Gastrocnemius medialis (tissue), 4 donors: ENCODE measurements around the gene TERT. TPM values are rescaled to one million over a fixed set of nuclear protein-coding genes. Genes with fewer than 3 reads are reported as not detected.
"Not testable (repeated sequence)": the region's sequence is repeated elsewhere in the genome, so short reads cannot be mapped to it uniquely, and the experiment has no call there.

Experiments used
- ATAC-seq, 2 donors: fragments of 150-250 bp; one replicate each; pipeline ENCODE4 v1.9.1; 2016
- DNase-seq, 2 donors: peaks; one replicate each; pipeline ENCODE4 v3.0.0-alpha.2; 2019
- H3K27ac ChIP-seq, 4 donors: fragments of 200-600 bp; sonication (generic); 1 replicate in 1 of 4; 2 replicates in 3 of 4; pipeline ENCODE4 v1.5.1; 2016 to 2018; ENCODE audit warnings: mild to moderate bottlenecking in 2 of 4, moderate library complexity in 1 of 4
- H3K27me3 ChIP-seq, 3 donors: fragments of 200-600 bp; sonication (generic) in 2 of 3; 1 replicate in 1 of 3; 2 replicates in 2 of 3; pipeline versions ENCODE4 v1.5.1 to v1.6.0; 2016 to 2019; ENCODE audit warnings: mild to moderate bottlenecking in 1 of 3, moderate library complexity in 1 of 3
- H3K36me3 ChIP-seq, 2 donors: fragments of 200-600 bp; sonication (generic) in 1 of 2; one replicate each; pipeline ENCODE4 v1.5.1; 2017 to 2018
- H3K4me1 ChIP-seq, 2 donors: fragments of 200-600 bp; sonication (generic) in 1 of 2; one replicate each; pipeline ENCODE4 v1.5.1; 2016 to 2017; ENCODE audit warnings: mild to moderate bottlenecking in 2 of 2
- H3K4me3 ChIP-seq, 4 donors: fragments of 200-600 bp; sonication (generic) in 3 of 4; 1 replicate in 1 of 4; 2 replicates in 3 of 4; pipeline ENCODE4 v1.5.1; 2016 to 2019; ENCODE audit warnings: mild to moderate bottlenecking in 2 of 4
- H3K9me3 ChIP-seq, 3 donors: fragments of 200-600 bp; sonication (generic) in 2 of 3; 1 replicate in 1 of 3; 2 replicates in 2 of 3; pipeline ENCODE4 v1.5.1; 2016 to 2019
- CTCF ChIP-seq, 5 experiments: fragments of 450-650 bp in 3 of 5; fragments of 200-600 bp in 2 of 5; sonication (generic) in 2 of 5; IDR thresholded peaks in 4 of 5; conservative IDR thresholded peaks in 1 of 5; 1 replicate in 4 of 5; 2 replicates in 1 of 5; pipeline ENCODE4 v1.5.1; 2016 to 2019; ENCODE audit warnings: antibody characterized with exemption in 5 of 5, mild to moderate bottlenecking in 3 of 5, moderate library complexity in 3 of 5
- POLR2A ChIP-seq, 2 donors: fragments of 450-650 bp; IDR thresholded peaks; one replicate each; pipeline ENCODE4 v1.6.1; 2017; ENCODE audit warnings: antibody characterized with exemption in 2 of 2, mild to moderate bottlenecking in 2 of 2, moderate library complexity in 2 of 2
- in situ Hi-C, 4 donors: fragments of 200-750 bp; cut with MboI; loops; one replicate each; pipeline versions ENCODE4 v1.15.0 to v1.8.0; 2017; ENCODE audit warnings: low sequenced_read_pairs in 4 of 4
- intact Hi-C: fragments of 100-400 bp; cut with DNase I; formaldehyde crosslinking; loops from one replicate; pipeline ENCODE4 v1.15.1; 2023; ENCODE audit warnings: low total_unique reads
- total RNA-seq, 4 donors: library from RNA; depleted of rRNA; stranded (reverse); fragments of >200 nt; gene quantifications; one replicate each; pipeline versions ENCODE4 v1.1.0 to v1.2.3, GENCODE V29; 2016

Gene TERT
- total RNA-seq, 4 donors from 2014 or later = not detected

DNA sequence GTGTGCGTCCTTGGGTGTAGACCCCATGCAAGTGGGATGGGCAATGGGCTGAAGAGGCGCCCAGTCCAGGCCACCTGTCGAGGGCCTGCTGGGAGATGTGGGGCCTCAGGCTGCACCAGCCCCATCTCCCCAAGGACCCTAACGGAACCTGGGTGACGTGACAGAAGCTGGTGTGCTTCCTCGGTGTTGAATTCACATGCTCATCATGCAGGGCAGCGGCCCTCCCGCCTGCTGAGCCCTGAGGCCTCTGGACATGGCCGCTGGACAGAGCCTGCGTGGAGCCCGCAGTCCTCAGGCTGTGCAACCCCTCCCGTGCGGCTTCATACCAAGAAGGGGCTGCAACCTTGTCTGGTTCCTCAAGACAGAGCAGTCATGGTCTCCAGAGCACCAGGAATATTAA lies 26.8 kb downstream of the TERT start:
- H3K27ac ChIP-seq = no peak overlapping the region
- intact Hi-C loops (no loop called here), in situ Hi-C loops (no loop called here)
- no peaks in the 10 kb centered on the region for H3K9me3 ChIP-seq
- H3K27me3 ChIP-seq = no peaks in the 10 kb centered on the region
- no peaks in the 10 kb centered on the region for H3K4me1 ChIP-seq
- DNase-seq (no peak), ATAC-seq (no peak)
- no peaks in the 10 kb centered on the region for H3K36me3 ChIP-seq
- no peak overlapping the region for H3K4me3 ChIP-seq
- no peak for TF ChIP-seq POLR2A (IDR thresholded peaks at IDR 0.05)
- TF ChIP-seq CTCF (IDR thresholded peaks at IDR 0.05 in 4 of 5, conservative IDR thresholded peaks at IDR 0.05 in 1 of 5) = no peak

DNA sequence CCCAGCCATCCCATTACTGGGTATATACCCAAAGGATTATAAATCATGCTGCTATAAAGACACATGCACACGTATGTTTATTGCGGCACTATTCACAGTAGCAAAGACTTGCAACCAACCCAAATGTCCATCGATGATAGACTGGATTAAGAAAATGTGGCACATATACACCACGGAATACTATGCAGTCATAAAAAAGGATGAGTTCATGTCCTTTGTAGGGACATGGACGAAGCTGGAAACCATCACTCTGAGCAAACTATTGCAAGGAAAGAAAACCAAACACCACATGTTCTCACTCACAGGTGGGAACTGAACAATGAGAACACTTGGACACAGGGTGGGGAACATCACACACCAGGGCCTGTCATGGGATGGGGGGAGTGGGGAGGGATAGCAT lies 27.4 kb downstream of the TERT start:
- H3K36me3 ChIP-seq, intact Hi-C loops, H3K9me3 ChIP-seq, H3K27ac ChIP-seq, H3K4me1 ChIP-seq, ATAC-seq, H3K27me3 ChIP-seq, H3K4me3 ChIP-seq, in situ Hi-C loops, DNase-seq: not testable (repeated sequence)

GRCh38 chr5:1266791-1267190 lies 28.1 kb downstream of the TERT start:
- H3K4me3 ChIP-seq = no peak overlapping the region
- H3K27ac ChIP-seq = no peak overlapping the region
- H3K36me3 ChIP-seq = no peaks in the 10 kb centered on the region
- no peaks in the 10 kb centered on the region for H3K27me3 ChIP-seq
- in situ Hi-C loops = no loop called here
- H3K9me3 ChIP-seq = no peaks in the 10 kb centered on the region
- no peak for TF ChIP-seq CTCF (IDR thresholded peaks at IDR 0.05 in 4 of 5, conservative IDR thresholded peaks at IDR 0.05 in 1 of 5)
- no peak for TF ChIP-seq POLR2A (IDR thresholded peaks at IDR 0.05)
- DNase-seq (no peak), ATAC-seq (no peak)
- intact Hi-C loops = no loop called here
- no peaks in the 10 kb centered on the region for H3K4me1 ChIP-seq

DNA sequence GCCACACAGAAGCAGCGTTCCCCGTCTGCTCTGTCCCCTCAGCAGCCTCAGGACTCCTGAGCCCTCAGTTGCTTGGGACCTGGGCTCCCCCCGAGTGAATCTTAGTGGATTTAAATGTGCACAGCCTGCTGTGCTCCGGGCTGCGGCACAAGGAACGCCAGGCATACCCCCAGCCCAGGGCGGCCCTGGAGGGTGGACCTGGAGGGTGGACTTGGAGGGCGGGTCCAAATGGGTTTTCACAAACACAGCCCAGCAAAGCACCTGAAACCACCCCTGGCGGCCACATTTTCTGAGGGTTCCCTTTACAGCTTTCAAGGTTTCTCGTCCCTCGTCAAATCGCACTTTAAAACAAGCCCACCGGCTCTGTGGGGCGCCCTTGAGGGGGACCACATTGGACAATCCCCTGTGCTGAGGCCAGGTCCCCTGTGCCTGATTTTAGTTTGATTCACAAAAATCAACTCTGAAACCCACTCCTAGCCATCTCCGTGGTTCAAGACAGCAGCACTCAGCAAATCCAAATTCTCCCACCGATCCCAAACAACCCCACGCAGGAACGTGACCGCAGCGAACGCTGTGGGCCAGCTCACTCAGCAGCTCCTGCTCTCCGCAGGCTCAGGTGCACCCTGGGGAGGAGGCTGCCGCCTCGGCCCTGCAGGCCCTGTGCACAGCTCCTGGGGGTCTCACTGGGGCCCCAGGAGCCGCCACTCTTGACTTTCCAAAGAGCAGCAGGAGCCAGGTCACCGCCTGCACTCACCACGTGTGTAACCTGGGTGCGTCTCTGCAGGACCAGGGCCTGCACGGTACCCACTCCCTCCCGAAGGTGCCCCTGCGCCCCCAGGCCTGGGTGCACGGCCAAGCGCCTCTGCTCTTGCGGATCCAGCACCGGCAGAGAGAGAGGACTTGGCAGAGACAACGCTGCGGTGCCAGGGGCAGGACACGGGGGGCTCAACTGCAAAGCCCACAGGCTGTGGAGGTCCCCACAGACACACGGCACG lies 29.1 kb downstream of the TERT start:
- Histone ChIP-seq H3K4me1 (no peaks in the 10 kb centered on the region), H3K4me3 (no peak overlapping the region), H3K27ac (no peak overlapping the region), H3K9me3 (no peaks in the 10 kb centered on the region), H3K27me3 (no peaks in the 10 kb centered on the region), H3K36me3 (no peaks in the 10 kb centered on the region)
- TF ChIP-seq POLR2A (IDR thresholded peaks at IDR 0.05) = no peak
- TF ChIP-seq CTCF (IDR thresholded peaks at IDR 0.05 in 4 of 5, conservative IDR thresholded peaks at IDR 0.05 in 1 of 5) = no peak
- no peak for DNase-seq
- intact Hi-C loops = no loop called here
- in situ Hi-C loops = no loop called here
- no peak for ATAC-seq

GRCh38 chr5:1265026-1265425 lies 29.8 kb downstream of the TERT start:
- intact Hi-C loops = no loop called here
- no peaks in the 10 kb centered on the region for H3K27me3 ChIP-seq
- in situ Hi-C loops = no loop called here
- no peak overlapping the region for H3K4me3 ChIP-seq
- no peak for DNase-seq
- no peak for ATAC-seq
- H3K4me1 ChIP-seq = no peaks in the 10 kb centered on the region
- no peaks in the 10 kb centered on the region for H3K36me3 ChIP-seq
- no peak for TF ChIP-seq POLR2A (IDR thresholded peaks at IDR 0.05)
- TF ChIP-seq CTCF (IDR thresholded peaks at IDR 0.05 in 4 of 5, conservative IDR thresholded peaks at IDR 0.05 in 1 of 5) = no peak
- H3K27ac ChIP-seq = no peak overlapping the region
- H3K9me3 ChIP-seq = no peaks in the 10 kb centered on the region
